ENCODE results near the gene FGF12. TPM values are rescaled to one million over a fixed set of nuclear protein-coding genes. Genes with fewer than 3 reads are reported as not detected.

Gene FGF12
- total RNA-seq, 1 experiment from 2014 or later = 0.51 TPM

DNA sequence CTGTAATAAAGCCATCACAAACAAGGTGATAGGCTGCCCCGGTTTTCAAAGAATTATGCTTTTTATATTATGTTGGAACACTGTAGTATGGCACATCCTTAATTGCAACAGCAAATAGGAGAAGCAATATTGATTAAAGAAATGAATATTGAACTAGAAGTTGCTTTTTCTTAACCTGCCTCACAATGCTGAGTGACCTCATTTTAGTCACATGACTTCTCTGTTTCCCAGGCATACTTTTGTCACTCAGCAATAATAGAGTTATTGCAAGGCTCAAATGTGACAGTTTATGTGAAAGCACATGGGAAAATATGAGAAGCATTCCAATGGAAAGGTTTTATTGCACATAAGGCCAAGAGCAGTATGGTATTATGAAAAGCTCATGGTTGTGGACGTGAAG is 400.7 kb downstream of the FGF12 start:
- TF ChIP-seq, protein P1, sequence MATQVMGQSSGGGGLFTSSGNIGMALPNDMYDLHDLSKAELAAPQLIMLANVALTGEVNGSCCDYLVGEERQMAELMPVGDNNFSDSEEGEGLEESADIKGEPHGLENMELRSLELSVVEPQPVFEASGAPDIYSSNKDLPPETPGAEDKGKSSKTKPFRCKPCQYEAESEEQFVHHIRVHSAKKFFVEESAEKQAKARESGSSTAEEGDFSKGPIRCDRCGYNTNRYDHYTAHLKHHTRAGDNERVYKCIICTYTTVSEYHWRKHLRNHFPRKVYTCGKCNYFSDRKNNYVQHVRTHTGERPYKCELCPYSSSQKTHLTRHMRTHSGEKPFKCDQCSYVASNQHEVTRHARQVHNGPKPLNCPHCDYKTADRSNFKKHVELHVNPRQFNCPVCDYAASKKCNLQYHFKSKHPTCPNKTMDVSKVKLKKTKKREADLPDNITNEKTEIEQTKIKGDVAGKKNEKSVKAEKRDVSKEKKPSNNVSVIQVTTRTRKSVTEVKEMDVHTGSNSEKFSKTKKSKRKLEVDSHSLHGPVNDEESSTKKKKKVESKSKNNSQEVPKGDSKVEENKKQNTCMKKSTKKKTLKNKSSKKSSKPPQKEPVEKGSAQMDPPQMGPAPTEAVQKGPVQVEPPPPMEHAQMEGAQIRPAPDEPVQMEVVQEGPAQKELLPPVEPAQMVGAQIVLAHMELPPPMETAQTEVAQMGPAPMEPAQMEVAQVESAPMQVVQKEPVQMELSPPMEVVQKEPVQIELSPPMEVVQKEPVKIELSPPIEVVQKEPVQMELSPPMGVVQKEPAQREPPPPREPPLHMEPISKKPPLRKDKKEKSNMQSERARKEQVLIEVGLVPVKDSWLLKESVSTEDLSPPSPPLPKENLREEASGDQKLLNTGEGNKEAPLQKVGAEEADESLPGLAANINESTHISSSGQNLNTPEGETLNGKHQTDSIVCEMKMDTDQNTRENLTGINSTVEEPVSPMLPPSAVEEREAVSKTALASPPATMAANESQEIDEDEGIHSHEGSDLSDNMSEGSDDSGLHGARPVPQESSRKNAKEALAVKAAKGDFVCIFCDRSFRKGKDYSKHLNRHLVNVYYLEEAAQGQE (IDR thresholded peaks at IDR 0.05; ENCODE audit: insufficient read depth in 1 of 2, low read depth in 2 of 2, low read length in 1 of 2) = no peak
- TF ChIP-seq POLR2AphosphoS5 (IDR thresholded peaks at IDR 0.05; ENCODE audit: low read depth, low read length) (no peak), SIN3A (IDR thresholded peaks at IDR 0.05; ENCODE audit: borderline replicate concordance, insufficient read depth, low read depth, low read length) (no peak), TCF7L2 (IDR thresholded peaks at IDR 0.05; ENCODE audit: low read depth, low read length) (no peak), CTCF (IDR thresholded peaks at IDR 0.05) (no peak)
- ATAC-seq = no peak
- ChIA-PET CTCF (no interaction called here), POLR2A (no interaction called here)
- Histone ChIP-seq H3K27ac (ENCODE audit: low read length) (no peak overlapping the region), H3K27me3 (ENCODE audit: control insufficient read depth, insufficient read depth, low read length) (no peaks in the 10 kb centered on the region), H3K36me3 (ENCODE audit: control insufficient read depth, insufficient read depth, low read length) (no peaks in the 10 kb centered on the region), H3K9me3 (ENCODE audit: control insufficient read depth, insufficient read depth, low read depth, low read length) (no peaks in the 10 kb centered on the region), H3K4me3 (ENCODE audit: low read depth in 2 of 2, low read length in 2 of 2) (no peak overlapping the region), H3K4me1 (ENCODE audit: control insufficient read depth, insufficient read depth, low read length) (no peaks in the 10 kb centered on the region)
- intact Hi-C loops (cut with micrococcal nuclease; ENCODE audit: unreplicated experiment) (no loop called here), in situ Hi-C loops (cut with HindIII; ENCODE audit: low pct_unique_long_range_greater_than_20kb, low sequenced_read_pairs) (no loop called here)
- no TSS peak for BruUV-seq (replicated peaks)
- DNase-seq (ENCODE audit: low read depth, low spot score) = no peak

GRCh38 chr3:192317564-192317963 is 409.8 kb downstream of the FGF12 start:
- in situ Hi-C loops (cut with HindIII; ENCODE audit: low pct_unique_long_range_greater_than_20kb, low sequenced_read_pairs) = no loop called here
- no peaks in the 10 kb centered on the region for H3K36me3 ChIP-seq (ENCODE audit: control insufficient read depth, insufficient read depth, low read length)
- H3K4me3 ChIP-seq (ENCODE audit: low read depth in 2 of 2, low read length in 2 of 2) = no peak overlapping the region
- ATAC-seq = no peak
- DNase-seq (ENCODE audit: low read depth, low spot score) = no peak
- intact Hi-C loops (cut with micrococcal nuclease; ENCODE audit: unreplicated experiment) = no loop called here
- CTCF ChIA-PET = no interaction called here
- H3K9me3 ChIP-seq (ENCODE audit: control insufficient read depth, insufficient read depth, low read depth, low read length) = no peaks in the 10 kb centered on the region
- TF ChIP-seq, protein P1 (IDR thresholded peaks at IDR 0.05; ENCODE audit: insufficient read depth in 1 of 2, low read depth in 2 of 2, low read length in 1 of 2) = no peak
- TF ChIP-seq CTCF (IDR thresholded peaks at IDR 0.05) (no peak), POLR2AphosphoS5 (IDR thresholded peaks at IDR 0.05; ENCODE audit: low read depth, low read length) (no peak), TCF7L2 (IDR thresholded peaks at IDR 0.05; ENCODE audit: low read depth, low read length) (no peak), SIN3A (IDR thresholded peaks at IDR 0.05; ENCODE audit: borderline replicate concordance, insufficient read depth, low read depth, low read length) (no peak)
- BruUV-seq (replicated peaks) = no TSS peak
- H3K27ac ChIP-seq (ENCODE audit: low read length) = no peak overlapping the region
- POLR2A ChIA-PET = no interaction called here
- no peaks in the 10 kb centered on the region for H3K27me3 ChIP-seq (ENCODE audit: control insufficient read depth, insufficient read depth, low read length)
- no peaks in the 10 kb centered on the region for H3K4me1 ChIP-seq (ENCODE audit: control insufficient read depth, insufficient read depth, low read length)

All from Panc1 (cell line).